ENCODE measurements around the gene ZNF791. TPM values are rescaled to one million over a fixed set of nuclear protein-coding genes. Genes with fewer than 3 reads are reported as not detected.
A peak's percentile ranks its signal among the peaks of the same experiment; 100 is the strongest.
"Not testable (repeated sequence)": the region's sequence is repeated elsewhere in the genome, so short reads cannot be mapped to it uniquely, and the experiment has no call there.

Gene ZNF791
- polyA plus RNA-seq (ENCODE audit: insufficient read length in 4 of 4), result 10 to 100 TPM; 18.3 to 26.1 (median 24.1) TPM

- peak; percentile 97 for DNase-seq (ENCODE audit: low read depth in 4 of 4, low spot score in 3 of 4)
Observed at GRCh38 chr19:12610540-12611360, at the start of gene ZNF791, which contains the start of gene ZNF490. Gene ZNF791, plus strand, starts transcription at chr19:12610920. Its CDS starts 160 bp downstream, at chr19:12611080. Gene ZNF490, minus strand, starts transcription at chr19:12610813. Its CDS starts 133 bp downstream, at chr19:12610680.

DNA sequence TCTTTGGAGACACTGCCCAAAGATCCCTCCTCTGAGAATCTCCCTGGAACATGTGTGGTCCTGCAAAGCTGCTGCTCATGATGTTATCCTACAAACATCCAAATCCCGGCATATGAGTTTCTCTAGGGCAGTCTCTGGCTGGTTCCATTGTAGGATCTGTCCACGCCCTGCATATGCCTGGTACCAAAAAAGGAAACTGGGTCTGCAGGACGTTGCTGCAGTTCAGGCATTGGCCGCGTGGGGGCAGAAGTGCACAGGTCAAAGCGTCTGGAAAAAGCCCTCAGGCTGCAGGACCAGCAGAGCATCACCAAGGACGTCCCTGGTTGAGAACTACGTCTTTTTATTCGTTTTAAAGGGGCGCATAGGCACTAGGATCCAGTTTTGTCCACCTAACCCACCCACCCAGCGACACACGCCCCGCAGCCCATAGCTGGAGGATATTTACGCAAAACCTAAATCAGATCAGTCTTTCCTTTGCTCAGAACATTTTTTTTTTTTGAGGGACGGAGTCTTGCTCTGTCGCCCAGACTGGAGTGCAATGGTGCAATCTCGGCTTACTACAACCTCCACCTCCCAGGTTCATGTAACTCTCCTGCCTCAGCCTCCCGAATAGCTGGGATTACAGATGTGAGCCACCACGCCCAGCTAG, 46.6 kb upstream of the ZNF791 start:
- peak; percentile 65 to 78 (median 71) for DNase-seq (ENCODE audit: low read depth in 4 of 4, low spot score in 3 of 4)

- not testable (repeated sequence) for DNase-seq (ENCODE audit: low read depth in 4 of 4, low spot score in 3 of 4)
Observed at GRCh38 chr19:12566380-12566779, 44.3 kb upstream of the ZNF791 start.

GRCh38 chr19:12567951-12568350, 42.8 kb upstream of the ZNF791 start:
- DNase-seq (ENCODE audit: low read depth in 4 of 4, low spot score in 3 of 4), result no peak

GRCh38 chr19:12574036-12574435, 36.7 kb upstream of the ZNF791 start:
- no peak for DNase-seq (ENCODE audit: low read depth in 4 of 4, low spot score in 3 of 4)

DNA sequence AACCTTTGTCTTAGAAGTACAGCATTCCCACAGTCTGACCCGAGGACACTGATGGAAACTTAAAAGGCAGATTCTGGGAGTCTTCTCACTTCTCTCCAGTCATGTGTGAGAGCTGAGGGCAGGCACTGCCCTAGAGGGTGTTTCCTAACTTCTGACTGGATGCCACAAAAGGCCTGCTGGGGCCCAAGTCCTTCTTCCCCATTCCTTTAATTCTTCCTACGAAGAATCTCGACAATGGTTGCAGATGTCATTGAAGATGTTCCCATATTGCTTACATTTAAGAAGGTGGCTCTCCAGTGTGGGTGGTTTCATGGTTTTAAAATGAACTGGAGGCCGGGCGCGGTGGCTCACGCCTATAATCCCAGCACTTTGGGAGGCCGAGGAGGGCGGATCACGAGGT, 32.1 kb upstream of the ZNF791 start:
- DNase-seq (ENCODE audit: low read depth in 4 of 4, low spot score in 3 of 4), result no peak

- no peak for DNase-seq (ENCODE audit: low read depth in 4 of 4, low spot score in 3 of 4)
Observed at GRCh38 chr19:12580180-12580694, 30.5 kb upstream of the ZNF791 start.

- no peak for DNase-seq (ENCODE audit: low read depth in 4 of 4, low spot score in 3 of 4)
Observed at GRCh38 chr19:12581100-12581499, 29.6 kb upstream of the ZNF791 start.

DNA sequence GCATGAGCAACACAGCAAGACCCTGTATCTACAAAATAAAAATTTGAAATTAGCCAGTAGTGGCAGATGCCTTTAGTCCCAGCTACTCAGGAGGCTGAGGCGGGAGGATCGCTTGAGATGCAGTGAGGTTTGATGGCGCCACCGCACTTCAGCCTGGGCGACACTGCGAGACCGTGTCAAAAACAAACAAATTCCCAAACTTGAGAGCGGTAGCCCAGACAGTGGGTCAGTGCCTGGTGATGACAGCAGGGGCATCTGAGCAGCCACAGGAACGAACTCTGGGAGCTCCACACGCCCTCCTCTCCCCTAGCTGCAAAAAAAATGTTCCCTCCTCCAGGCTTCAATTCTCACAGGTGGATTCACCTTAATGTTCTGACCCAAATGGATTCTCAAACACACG, 14.2 kb upstream of the ZNF791 start:
- DNase-seq (ENCODE audit: low read depth in 4 of 4, low spot score in 3 of 4), result no peak

DNA sequence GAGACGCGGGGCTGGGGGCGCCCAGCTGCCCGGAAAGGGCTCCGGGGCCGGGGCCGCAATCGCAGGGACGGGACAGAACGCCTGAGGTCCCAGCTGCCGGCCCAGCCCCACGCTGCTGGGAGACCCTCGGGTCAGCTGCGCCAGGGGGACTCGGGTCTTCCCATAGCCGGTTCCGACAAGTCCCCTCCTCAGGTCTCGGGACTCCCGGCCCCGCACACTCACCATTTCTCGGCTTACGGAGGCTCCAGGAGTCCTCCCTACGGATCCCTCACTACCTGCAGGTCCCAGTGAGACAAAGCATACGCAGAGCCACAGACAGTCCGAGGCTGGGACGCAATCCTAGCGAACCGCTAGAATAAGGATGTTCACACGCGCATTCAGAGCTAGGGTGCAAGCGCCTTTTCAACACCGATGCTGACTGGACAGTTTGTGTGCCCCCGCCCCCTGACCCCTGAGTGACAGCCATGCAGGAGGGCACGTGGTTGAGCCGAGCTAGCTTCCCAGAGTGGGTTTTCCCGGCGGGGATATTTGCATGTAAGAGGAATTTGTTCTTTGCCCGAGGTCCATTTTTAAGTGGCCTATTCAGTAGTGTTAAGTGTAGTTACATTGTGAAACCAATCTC, 13.7 kb upstream of the ZNF791 start:
- DNase-seq (ENCODE audit: low read depth in 4 of 4, low spot score in 3 of 4), result peak; percentile 12 to 20 (median 19)

- DNase-seq (ENCODE audit: low read depth in 4 of 4, low spot score in 3 of 4), result no peak
Observed at GRCh38 chr19:12597594-12597993, 13.1 kb upstream of the ZNF791 start.

DNA sequence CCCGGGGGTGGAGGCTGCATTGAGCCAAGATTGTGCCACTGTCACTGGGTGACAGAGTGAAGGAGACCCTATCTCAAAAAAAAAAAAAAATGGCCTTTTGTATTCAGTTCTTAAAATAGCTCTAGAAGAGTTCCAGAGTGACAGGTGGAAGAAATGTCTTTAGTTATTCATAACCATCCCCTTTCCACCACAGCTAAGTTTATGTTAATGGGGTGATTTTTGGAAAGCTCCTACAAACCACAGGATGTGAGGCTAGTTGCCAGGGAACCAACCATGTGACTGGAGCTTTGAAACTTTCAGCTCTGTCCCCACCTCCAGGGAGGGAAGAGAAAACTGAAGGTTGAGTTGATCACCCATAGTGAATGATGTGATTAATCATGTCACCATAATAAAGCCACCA, 7.0 kb upstream of the ZNF791 start:
- DNase-seq (ENCODE audit: low read depth in 4 of 4, low spot score in 3 of 4), result no peak

DNA sequence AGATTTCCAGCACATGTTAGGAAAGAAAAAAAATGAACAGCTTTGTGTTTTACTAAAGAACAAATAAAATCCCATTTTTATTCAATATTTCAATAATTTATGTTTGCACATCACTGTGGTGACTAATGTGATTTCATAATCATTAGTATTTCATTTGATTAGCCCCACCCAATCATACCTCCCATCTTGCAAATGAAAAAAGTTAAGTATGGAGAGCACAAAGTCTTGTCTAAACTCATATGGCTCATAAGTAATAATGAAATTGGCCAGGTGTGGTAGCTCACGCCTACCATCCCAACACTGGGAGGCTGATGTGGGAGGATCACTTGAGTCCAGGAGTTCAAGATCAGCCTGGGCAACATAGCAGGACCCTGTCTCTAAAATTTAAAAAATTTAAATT, 3.9 kb upstream of the ZNF791 start:
- no peak for DNase-seq (ENCODE audit: low read depth in 4 of 4, low spot score in 3 of 4)

- no peak for DNase-seq (ENCODE audit: low read depth in 4 of 4, low spot score in 3 of 4)
Observed at GRCh38 chr19:12607631-12608030, 3.1 kb upstream of the ZNF791 start.

DNA sequence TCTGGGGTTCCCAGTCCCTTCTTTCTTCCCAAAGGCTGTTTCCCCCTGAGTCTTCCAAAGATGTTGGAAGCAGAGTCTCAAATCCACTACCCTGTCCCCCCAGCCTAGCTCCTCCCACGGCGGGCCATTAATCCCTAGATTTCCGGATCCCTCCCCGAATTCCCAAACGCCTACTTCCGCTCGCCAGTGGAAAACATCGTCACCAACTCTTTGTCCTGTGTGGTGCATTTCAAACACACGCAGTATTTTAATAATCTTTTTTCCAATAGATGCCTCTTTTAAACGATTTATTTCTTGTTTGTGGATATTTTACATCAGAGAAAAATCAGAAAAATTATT, 610 bp downstream of the ZNF791 start:
- DNase-seq (ENCODE audit: low read depth in 4 of 4, low spot score in 3 of 4), result peak; percentile 68 to 76 (median 71)

DNA sequence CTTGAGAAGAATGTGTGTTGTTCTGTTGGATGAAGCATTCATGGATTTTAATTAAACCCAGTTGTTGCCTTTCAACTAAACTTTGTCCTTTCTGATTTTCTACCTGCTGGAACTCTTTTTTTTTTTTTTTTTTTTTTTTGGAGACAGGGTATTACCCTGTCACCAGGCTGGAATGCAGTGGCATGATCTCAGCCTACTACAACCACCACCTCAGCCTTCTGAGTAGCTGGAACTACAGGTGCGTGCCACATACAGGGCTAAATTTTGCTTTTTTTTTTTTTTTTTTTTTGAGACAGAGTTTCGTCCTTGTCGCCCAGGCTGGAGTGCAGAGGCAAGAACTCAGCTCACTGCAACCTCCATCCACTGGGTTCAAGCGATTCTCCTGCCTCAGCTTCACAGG, 6.9 kb downstream of the ZNF791 start:
- DNase-seq (ENCODE audit: low read depth in 4 of 4, low spot score in 3 of 4), result no peak

DNA sequence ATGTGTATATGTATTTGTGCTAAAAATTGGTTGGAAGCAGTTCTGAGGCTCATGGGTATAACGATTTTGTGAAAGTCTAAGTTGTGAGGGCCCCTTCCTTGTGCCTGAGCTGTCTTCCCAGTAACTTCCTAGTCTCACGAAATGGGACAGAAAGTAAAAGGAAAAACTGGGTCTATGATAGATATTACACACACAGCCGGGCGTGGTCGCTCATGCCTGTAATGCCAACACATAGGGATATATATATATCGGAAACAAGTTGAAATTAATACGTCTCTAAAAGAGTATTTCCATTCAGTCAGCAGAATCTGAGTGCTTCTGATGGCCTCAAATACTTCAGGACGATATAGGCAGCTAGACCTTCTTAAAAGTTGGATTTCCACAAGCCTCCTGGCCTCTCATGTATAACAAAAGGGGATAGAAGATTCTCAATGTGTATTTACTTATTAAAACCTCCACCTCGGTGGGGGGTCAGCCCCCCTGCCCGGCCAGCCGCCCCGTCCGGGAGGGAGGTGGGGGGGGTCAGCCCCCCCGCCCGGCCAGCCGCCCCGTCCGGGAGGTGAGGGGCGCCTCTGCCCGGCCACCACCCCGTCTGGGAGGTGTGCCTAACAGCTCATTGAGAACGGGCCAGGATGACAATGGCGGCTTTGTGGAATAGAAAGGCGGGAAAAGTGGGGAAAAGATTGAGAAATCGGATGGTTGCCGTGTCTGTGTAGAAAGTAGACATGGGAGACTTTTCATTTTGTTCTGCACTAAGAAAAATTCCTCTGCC, 10.7 kb downstream of the ZNF791 start:
- DNase-seq (ENCODE audit: low read depth in 4 of 4, low spot score in 3 of 4), result not testable (repeated sequence)

DNA sequence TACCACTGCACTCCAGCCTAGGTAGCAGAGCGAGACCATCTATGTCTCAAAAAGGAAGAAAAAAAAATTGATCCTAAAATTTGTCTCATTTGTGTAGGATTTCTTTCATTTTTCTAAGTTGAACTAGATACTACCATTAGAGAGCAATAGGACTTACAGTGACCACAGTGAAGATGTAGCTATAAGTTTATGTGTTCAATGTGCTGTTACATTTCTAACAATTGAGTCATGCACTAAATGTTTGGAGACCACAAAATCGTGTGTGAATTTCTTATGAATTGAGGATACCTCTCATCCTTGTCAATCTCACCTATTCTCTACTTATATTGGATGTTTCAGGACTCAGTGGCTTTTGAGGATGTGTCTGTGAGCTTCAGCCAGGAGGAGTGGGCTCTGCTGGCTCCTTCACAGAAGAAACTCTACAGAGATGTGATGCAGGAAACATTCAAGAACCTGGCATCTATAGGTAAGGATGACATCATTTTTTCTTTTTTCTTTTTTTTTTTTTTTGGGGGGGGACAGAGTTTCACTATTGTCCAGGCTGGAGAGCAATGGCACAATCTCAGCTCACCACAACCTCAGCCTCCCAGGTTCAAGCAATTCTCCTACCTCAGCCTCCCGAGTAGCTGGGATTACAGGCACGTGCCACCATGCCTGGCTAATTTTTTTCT, 12.8 kb downstream of the ZNF791 start:
- no peak for DNase-seq (ENCODE audit: low read depth in 4 of 4, low spot score in 3 of 4)

- no peak for DNase-seq (ENCODE audit: low read depth in 4 of 4, low spot score in 3 of 4)
Observed at GRCh38 chr19:12626958-12627357, 16.2 kb downstream of the ZNF791 start.

All from right renal pelvis (tissue), 4 donors.